Measurements from ENCODE around the gene PRDM16.

PRDM16 gene

DNA sequence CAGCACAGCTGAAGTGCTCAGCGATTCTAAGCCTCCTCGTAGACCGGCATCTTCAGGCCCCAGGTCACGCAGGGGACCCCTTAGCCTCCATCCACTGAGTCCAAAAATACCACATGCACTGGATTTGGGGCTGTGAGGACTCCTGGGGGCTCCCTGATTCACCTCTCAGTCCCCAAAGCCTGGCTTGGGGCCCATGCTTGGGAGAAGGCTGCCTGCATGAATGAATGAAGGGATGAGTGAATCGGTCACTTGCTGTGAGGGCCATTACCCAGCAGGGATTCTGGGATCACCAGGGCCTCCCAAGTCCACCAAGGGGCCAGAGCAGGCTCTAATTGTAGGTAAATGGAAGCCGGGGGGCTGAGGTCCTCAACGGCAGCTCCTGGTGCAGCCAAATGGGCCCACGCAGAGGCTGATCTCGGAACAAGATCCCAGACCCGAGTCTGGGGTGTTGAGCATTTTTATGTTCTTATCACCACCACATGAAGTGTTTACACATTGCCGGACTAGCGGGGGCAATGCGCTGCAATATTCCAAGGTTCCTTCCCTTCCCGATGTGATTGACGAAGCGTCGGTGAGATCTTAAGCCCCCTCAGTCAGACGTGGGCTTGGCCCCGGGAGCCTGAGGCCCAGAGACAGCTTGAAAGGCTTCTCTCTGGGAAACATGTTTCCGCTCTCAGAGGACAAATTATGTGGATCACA is 371.9 kb downstream of the PRDM16 start:
- no peaks in the 10 kb centered on the region for H3K4me1 ChIP-seq (ENCODE audit: insufficient read depth, low read length, severe bottlenecking)
- no peaks in the 10 kb centered on the region for H3F3A ChIP-seq (ENCODE audit: insufficient read depth, low read length)
- no peak overlapping the region for H3K4me2 ChIP-seq (ENCODE audit: low read length)
- H3K9ac ChIP-seq (ENCODE audit: low read length), result no peak overlapping the region
- H4K20me1 ChIP-seq (ENCODE audit: insufficient read depth, low read length), result no peaks in the 10 kb centered on the region
- no peak overlapping the region for H2AFZ ChIP-seq (ENCODE audit: low read length)
- no peaks in the 10 kb centered on the region for H3K9me3 ChIP-seq (ENCODE audit: low read length)
- TF ChIP-seq, protein P1, sequence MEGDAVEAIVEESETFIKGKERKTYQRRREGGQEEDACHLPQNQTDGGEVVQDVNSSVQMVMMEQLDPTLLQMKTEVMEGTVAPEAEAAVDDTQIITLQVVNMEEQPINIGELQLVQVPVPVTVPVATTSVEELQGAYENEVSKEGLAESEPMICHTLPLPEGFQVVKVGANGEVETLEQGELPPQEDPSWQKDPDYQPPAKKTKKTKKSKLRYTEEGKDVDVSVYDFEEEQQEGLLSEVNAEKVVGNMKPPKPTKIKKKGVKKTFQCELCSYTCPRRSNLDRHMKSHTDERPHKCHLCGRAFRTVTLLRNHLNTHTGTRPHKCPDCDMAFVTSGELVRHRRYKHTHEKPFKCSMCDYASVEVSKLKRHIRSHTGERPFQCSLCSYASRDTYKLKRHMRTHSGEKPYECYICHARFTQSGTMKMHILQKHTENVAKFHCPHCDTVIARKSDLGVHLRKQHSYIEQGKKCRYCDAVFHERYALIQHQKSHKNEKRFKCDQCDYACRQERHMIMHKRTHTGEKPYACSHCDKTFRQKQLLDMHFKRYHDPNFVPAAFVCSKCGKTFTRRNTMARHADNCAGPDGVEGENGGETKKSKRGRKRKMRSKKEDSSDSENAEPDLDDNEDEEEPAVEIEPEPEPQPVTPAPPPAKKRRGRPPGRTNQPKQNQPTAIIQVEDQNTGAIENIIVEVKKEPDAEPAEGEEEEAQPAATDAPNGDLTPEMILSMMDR (IDR thresholded peaks at IDR 0.05; ENCODE audit: low read length), result no peak
- no peak for TF ChIP-seq EZH2 (IDR thresholded peaks at IDR 0.05; ENCODE audit: borderline replicate concordance, low read length)
- no peak overlapping the region for H3K4me3 ChIP-seq (ENCODE audit: low read depth, low read length, poor library complexity, severe bottlenecking)
- no peak overlapping the region for H3K27ac ChIP-seq (ENCODE audit: low read depth, low read length, poor library complexity, severe bottlenecking)
- H3K27me3 ChIP-seq (ENCODE audit: insufficient read depth, low read length), result no peaks in the 10 kb centered on the region; the same call in 1 of the 2 replicates
- H3K79me2 ChIP-seq (ENCODE audit: insufficient read depth, low read length), result no peaks in the 10 kb centered on the region
- no peaks in the 10 kb centered on the region; the same call in 1 of the 2 replicates for H3K36me3 ChIP-seq (ENCODE audit: insufficient read depth, low read length)
- no peaks in the 10 kb centered on the region for H3K9me2 ChIP-seq (ENCODE audit: low read depth, low read length)

DNA sequence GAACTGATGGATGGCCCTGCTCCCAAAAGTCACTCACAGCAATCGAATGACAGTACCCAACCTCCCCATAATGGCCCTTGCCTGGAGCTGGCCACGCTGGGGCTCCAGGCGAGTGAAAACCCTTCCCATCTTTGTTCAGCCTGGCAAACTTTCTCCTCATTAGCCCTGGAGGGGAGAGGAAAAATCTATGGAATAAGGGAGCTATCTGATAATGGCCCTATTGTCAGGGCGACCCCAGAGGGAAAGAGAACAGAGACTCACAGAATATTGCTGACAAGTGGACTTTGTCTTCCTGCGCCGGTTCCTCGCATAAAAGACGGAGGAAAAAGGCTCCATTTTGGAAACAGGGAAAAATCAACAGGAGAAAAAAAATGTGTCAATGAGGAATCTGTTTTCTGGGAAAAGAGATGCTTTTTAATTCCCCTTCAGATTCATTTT is 372.4 kb downstream of the PRDM16 start:
- no peaks in the 10 kb centered on the region for H3K4me1 ChIP-seq (ENCODE audit: insufficient read depth, low read length, severe bottlenecking)
- H3K9me3 ChIP-seq (ENCODE audit: low read length), result no peaks in the 10 kb centered on the region
- H3K9me2 ChIP-seq (ENCODE audit: low read depth, low read length), result no peaks in the 10 kb centered on the region
- no peaks in the 10 kb centered on the region for H3F3A ChIP-seq (ENCODE audit: insufficient read depth, low read length)
- H2AFZ ChIP-seq (ENCODE audit: low read length), result no peak overlapping the region
- no peaks in the 10 kb centered on the region for H3K79me2 ChIP-seq (ENCODE audit: insufficient read depth, low read length)
- no peak overlapping the region for H3K9ac ChIP-seq (ENCODE audit: low read length)
- no peak overlapping the region for H3K27ac ChIP-seq (ENCODE audit: low read depth, low read length, poor library complexity, severe bottlenecking)
- H3K36me3 ChIP-seq (ENCODE audit: insufficient read depth, low read length), result no peaks in the 10 kb centered on the region; the same call in 1 of the 2 replicates
- no peak overlapping the region for H3K4me2 ChIP-seq (ENCODE audit: low read length)
- H3K4me3 ChIP-seq (ENCODE audit: low read depth, low read length, poor library complexity, severe bottlenecking), result no peak overlapping the region
- TF ChIP-seq EZH2 (IDR thresholded peaks at IDR 0.05; ENCODE audit: borderline replicate concordance, low read length), result no peak
- TF ChIP-seq, protein P1 (IDR thresholded peaks at IDR 0.05; ENCODE audit: low read length), result no peak
- no peaks in the 10 kb centered on the region; the same call in 1 of the 2 replicates for H3K27me3 ChIP-seq (ENCODE audit: insufficient read depth, low read length)
- H4K20me1 ChIP-seq (ENCODE audit: insufficient read depth, low read length), result no peaks in the 10 kb centered on the region

- TF ChIP-seq, protein P1 (IDR thresholded peaks at IDR 0.05; ENCODE audit: low read length), result no peak
- TF ChIP-seq EZH2 (IDR thresholded peaks at IDR 0.05; ENCODE audit: borderline replicate concordance, low read length), result no peak
- H3K4me1 ChIP-seq (ENCODE audit: insufficient read depth, low read length, severe bottlenecking), result no peaks in the 10 kb centered on the region
- no peaks in the 10 kb centered on the region; the same call in 1 of the 2 replicates for H3K27me3 ChIP-seq (ENCODE audit: insufficient read depth, low read length)
- H3K27ac ChIP-seq (ENCODE audit: low read depth, low read length, poor library complexity, severe bottlenecking), result no peak overlapping the region
- H3K9me2 ChIP-seq (ENCODE audit: low read depth, low read length), result no peaks in the 10 kb centered on the region
- no peaks in the 10 kb centered on the region for H3K79me2 ChIP-seq (ENCODE audit: insufficient read depth, low read length)
- H3K9me3 ChIP-seq (ENCODE audit: low read length), result no peaks in the 10 kb centered on the region
- H3K4me2 ChIP-seq (ENCODE audit: low read length), result no peak overlapping the region
- no peaks in the 10 kb centered on the region for H4K20me1 ChIP-seq (ENCODE audit: insufficient read depth, low read length)
- H2AFZ ChIP-seq (ENCODE audit: low read length), result no peak overlapping the region
- H3K36me3 ChIP-seq (ENCODE audit: insufficient read depth, low read length), result no peaks in the 10 kb centered on the region; the same call in 1 of the 2 replicates
- H3K4me3 ChIP-seq (ENCODE audit: low read depth, low read length, poor library complexity, severe bottlenecking), result no peak overlapping the region
- no peak overlapping the region for H3K9ac ChIP-seq (ENCODE audit: low read length)
- H3F3A ChIP-seq (ENCODE audit: insufficient read depth, low read length), result no peaks in the 10 kb centered on the region
Observed at GRCh38 chr1:3441880-3442279, 372.9 kb downstream of the PRDM16 start.

Data from OCI-LY1 (cell line).